ENCODE measurements around the gene STXBP5. TPM values are rescaled to one million over a fixed set of nuclear protein-coding genes. Genes with fewer than 3 reads are reported as not detected.

STXBP5 gene
- total RNA-seq, 1 experiment from 2014 or later: 11.6 TPM

GRCh38 chr6:147170269-147170668 is 33.9 kb upstream of the STXBP5 start:
- no peak overlapping the region for H3K4ac ChIP-seq (ENCODE audit: low read depth, low read length)
- no peak overlapping the region for H3T11ph ChIP-seq (ENCODE audit: low read length)
- H3K27ac ChIP-seq (ENCODE audit: insufficient read length, low read depth, low read length): no peak overlapping the region
- H2BK15ac ChIP-seq (ENCODE audit: low read depth, low read length): no peak overlapping the region
- no peak overlapping the region for H3K9ac ChIP-seq (ENCODE audit: extremely low read depth, insufficient read length, low read length)
- no peak overlapping the region for H4K5ac ChIP-seq (ENCODE audit: insufficient read length, low read depth, low read length)
- no peak overlapping the region for H4K8ac ChIP-seq (replicated peaks; ENCODE audit: insufficient read length, low read depth, low read length)
- no peaks in the 10 kb centered on the region for H3K79me2 ChIP-seq (ENCODE audit: insufficient read depth, low read length)
- H2AK5ac ChIP-seq (ENCODE audit: insufficient read length, low read length): no peak overlapping the region
- Mint-ChIP-seq H3K27me3 (ENCODE audit: low read depth) (no peaks in the 10 kb centered on the region), H3K36me3 (ENCODE audit: insufficient read depth in 1 of 3, low read depth in 3 of 3) (no peaks in the 10 kb centered on the region), H3K9me3 (no peaks in the 10 kb centered on the region; a peak in 1 of 5 replicates), H3K27ac (peak overlapping the region in 1 of 3 experiments; percentile 63; a peak in 2 of 7 replicates), H3K4me3 (no peak overlapping the region), H3K4me1 (peaks cover 2 to 5% of the 10 kb centered on the region in 2 experiments; a peak in 2 of 4 replicates)
- no peak for DNase-seq
- no peaks in the 10 kb centered on the region for H3K27me3 ChIP-seq (ENCODE audit: insufficient read depth, low read length)
- TF ChIP-seq, protein P1, sequence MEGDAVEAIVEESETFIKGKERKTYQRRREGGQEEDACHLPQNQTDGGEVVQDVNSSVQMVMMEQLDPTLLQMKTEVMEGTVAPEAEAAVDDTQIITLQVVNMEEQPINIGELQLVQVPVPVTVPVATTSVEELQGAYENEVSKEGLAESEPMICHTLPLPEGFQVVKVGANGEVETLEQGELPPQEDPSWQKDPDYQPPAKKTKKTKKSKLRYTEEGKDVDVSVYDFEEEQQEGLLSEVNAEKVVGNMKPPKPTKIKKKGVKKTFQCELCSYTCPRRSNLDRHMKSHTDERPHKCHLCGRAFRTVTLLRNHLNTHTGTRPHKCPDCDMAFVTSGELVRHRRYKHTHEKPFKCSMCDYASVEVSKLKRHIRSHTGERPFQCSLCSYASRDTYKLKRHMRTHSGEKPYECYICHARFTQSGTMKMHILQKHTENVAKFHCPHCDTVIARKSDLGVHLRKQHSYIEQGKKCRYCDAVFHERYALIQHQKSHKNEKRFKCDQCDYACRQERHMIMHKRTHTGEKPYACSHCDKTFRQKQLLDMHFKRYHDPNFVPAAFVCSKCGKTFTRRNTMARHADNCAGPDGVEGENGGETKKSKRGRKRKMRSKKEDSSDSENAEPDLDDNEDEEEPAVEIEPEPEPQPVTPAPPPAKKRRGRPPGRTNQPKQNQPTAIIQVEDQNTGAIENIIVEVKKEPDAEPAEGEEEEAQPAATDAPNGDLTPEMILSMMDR (conservative IDR thresholded peaks at IDR 0.05): no peak
- no peak overlapping the region for H3K56ac ChIP-seq (ENCODE audit: insufficient read length, low read depth, low read length)
- no CpG with 5 or more reads among the region's 1 CpG for WGBS (ENCODE audit: extremely low coverage, insufficient read length, low lambda C conversion rate)
- H4K20me1 ChIP-seq (ENCODE audit: control insufficient read depth, insufficient read depth, insufficient read length): no peaks in the 10 kb centered on the region
- no peak overlapping the region for H4K91ac ChIP-seq (ENCODE audit: insufficient read length, low read depth, low read length)
- no peak overlapping the region for H3K23ac ChIP-seq (ENCODE audit: insufficient read length, low read depth, low read length)
- no peaks in the 10 kb centered on the region for H3K9me3 ChIP-seq (ENCODE audit: control insufficient read depth, low read depth, low read length)
- no peak overlapping the region for H3K14ac ChIP-seq (ENCODE audit: insufficient read depth, low read length)
- H3K79me1 ChIP-seq (ENCODE audit: insufficient read depth, low read depth, low read length, poor library complexity, severe bottlenecking): no peaks in the 10 kb centered on the region
- H3K4me2 ChIP-seq (ENCODE audit: insufficient read depth, insufficient read length, low read length): no peak overlapping the region
- no peaks in the 10 kb centered on the region for H3K23me2 ChIP-seq (ENCODE audit: insufficient read length, low read depth, low read length, poor library complexity, severe bottlenecking)
- no peak overlapping the region for H2BK5ac ChIP-seq (ENCODE audit: insufficient read length, low read length)
- no peak overlapping the region for H2BK120ac ChIP-seq (ENCODE audit: low read depth, low read length, poor library complexity, severe bottlenecking)
- H3K18ac ChIP-seq (ENCODE audit: insufficient read length, low read depth, low read length): no peak overlapping the region
- no peak overlapping the region for H2BK20ac ChIP-seq (ENCODE audit: low read depth, low read length, poor library complexity, severe bottlenecking)
- H3K4me1 ChIP-seq (ENCODE audit: insufficient read depth, low read length): no peaks in the 10 kb centered on the region
- no peak overlapping the region for H2AFZ ChIP-seq (ENCODE audit: low read length)
- no peak overlapping the region for H2BK12ac ChIP-seq (ENCODE audit: insufficient read length, low read depth, low read length)

Data from H9 (cell line).